Measurements from ENCODE around the gene PTPN14. TPM values are rescaled to one million over a fixed set of nuclear protein-coding genes. Genes with fewer than 3 reads are reported as not detected.

The PTPN14 gene
- total RNA-seq, 1 donor from 2014 or later: 42.4 TPM

- peak; percentile 51 for DNase-seq (ENCODE audit: low spot score)
Observed at GRCh38 chr1:214476986-214477870, 74.2 kb downstream of the PTPN14 start.

- no peak for DNase-seq (ENCODE audit: low spot score)
Observed at GRCh38 chr1:214476229-214476985, 75.0 kb downstream of the PTPN14 start.

- DNase-seq (ENCODE audit: low spot score): no peak
Observed at GRCh38 chr1:214475746-214476145, 75.7 kb downstream of the PTPN14 start.

- peak; percentile 37 for DNase-seq (ENCODE audit: low spot score)
Observed at GRCh38 chr1:214475331-214475730, 76.1 kb downstream of the PTPN14 start.

- no peak for DNase-seq (ENCODE audit: low spot score)
Observed at GRCh38 chr1:214474467-214474866, 76.9 kb downstream of the PTPN14 start.

- DNase-seq (ENCODE audit: low spot score): no peak
Observed at GRCh38 chr1:214473862-214474261, 77.5 kb downstream of the PTPN14 start.

GRCh38 chr1:214473387-214473786, 78.0 kb downstream of the PTPN14 start:
- DNase-seq (ENCODE audit: low spot score): peak; percentile 62

- peak; percentile 47 for DNase-seq (ENCODE audit: low spot score)
Observed at GRCh38 chr1:214472364-214472763, 79.0 kb downstream of the PTPN14 start.

GRCh38 chr1:214471458-214471857, 79.9 kb downstream of the PTPN14 start:
- DNase-seq (ENCODE audit: low spot score): no peak

- no peak for DNase-seq (ENCODE audit: low spot score)
Observed at GRCh38 chr1:214470132-214470531, 81.3 kb downstream of the PTPN14 start.

- no peak for DNase-seq (ENCODE audit: low spot score)
Observed at GRCh38 chr1:214469290-214469689, 82.1 kb downstream of the PTPN14 start.

GRCh38 chr1:214467078-214467585, 84.3 kb downstream of the PTPN14 start:
- peak; percentile 30 for DNase-seq (ENCODE audit: low spot score)

GRCh38 chr1:214466403-214467077, 84.9 kb downstream of the PTPN14 start:
- peak; percentile 71 for DNase-seq (ENCODE audit: low spot score)

- no peak for DNase-seq (ENCODE audit: low spot score)
Observed at GRCh38 chr1:214464445-214465287, 86.7 kb downstream of the PTPN14 start.

- DNase-seq (ENCODE audit: low spot score): no peak
Observed at GRCh38 chr1:214463596-214463995, 87.8 kb downstream of the PTPN14 start.

- no peak for DNase-seq (ENCODE audit: low spot score)
Observed at GRCh38 chr1:214462882-214463281, 88.5 kb downstream of the PTPN14 start.

- no peak for DNase-seq (ENCODE audit: low spot score)
Observed at GRCh38 chr1:214461305-214461704, 90.1 kb downstream of the PTPN14 start.

- no peak for DNase-seq (ENCODE audit: low spot score)
Observed at GRCh38 chr1:214460304-214460916, 91.0 kb downstream of the PTPN14 start.

GRCh38 chr1:214459895-214460294, 91.5 kb downstream of the PTPN14 start:
- DNase-seq (ENCODE audit: low spot score): no peak

GRCh38 chr1:214458541-214458940, 92.9 kb downstream of the PTPN14 start:
- DNase-seq (ENCODE audit: low spot score): no peak

Measured in umbilical cord (tissue), 2 donors.